ENCODE measurements around the gene RAB30.

Gene RAB30, protein sequence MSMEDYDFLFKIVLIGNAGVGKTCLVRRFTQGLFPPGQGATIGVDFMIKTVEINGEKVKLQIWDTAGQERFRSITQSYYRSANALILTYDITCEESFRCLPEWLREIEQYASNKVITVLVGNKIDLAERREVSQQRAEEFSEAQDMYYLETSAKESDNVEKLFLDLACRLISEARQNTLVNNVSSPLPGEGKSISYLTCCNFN

GRCh38 chr11:83071567-83072349 is at the start of gene RAB30:
RAB30 (minus strand) TSS chr11:83071897; CDS start chr11:82997316, 74,581 bp downstream.
- peak; percentile 99 to 100 for DNase-seq

DNA sequence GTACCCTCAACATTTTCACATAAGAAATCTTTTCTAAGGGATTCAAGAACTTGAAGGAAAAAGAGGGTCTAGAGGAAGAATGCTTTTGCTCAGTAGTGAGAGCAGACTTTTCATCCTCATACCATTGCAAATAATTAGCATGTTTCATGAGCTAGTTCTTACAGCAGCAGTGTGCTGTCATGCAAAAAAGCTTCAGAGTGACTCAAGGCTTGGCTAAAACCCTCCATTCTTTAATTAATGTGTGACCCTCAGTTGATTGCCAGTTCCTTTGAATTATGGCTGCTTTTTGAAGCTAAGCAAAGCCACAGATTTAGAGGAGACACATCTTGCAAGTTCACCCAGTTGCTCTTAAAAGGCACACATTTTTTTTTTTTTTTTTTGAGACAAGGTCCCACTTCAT is 48.6 kb upstream of the RAB30 start:
- no peak for DNase-seq

DNA sequence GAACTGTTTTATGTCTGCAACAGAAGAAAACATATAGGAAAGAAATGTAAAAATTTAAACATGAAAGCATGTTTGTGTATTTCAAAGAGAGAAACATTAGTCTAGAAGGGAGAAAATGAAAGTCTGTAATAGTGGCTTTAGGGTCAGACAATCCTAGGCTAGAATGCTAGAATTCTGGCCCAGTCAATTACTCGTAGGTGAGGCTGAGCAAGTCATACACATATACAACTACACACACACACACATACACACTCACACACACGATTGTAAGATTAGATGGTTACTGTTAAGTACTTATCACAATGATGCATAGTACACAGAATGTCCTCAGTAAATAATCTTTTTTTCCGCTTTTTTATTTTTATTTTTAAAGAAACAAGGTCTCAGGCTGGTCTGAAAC is 47.5 kb upstream of the RAB30 start:
- no peak for DNase-seq

- DNase-seq = no peak
Measured at GRCh38 chr11:83118814-83119213, 47.1 kb upstream of the RAB30 start.

- DNase-seq = no peak
Measured at GRCh38 chr11:83116015-83116641, 44.4 kb upstream of the RAB30 start.

- DNase-seq = no peak
Measured at GRCh38 chr11:83115551-83115950, 43.9 kb upstream of the RAB30 start.

GRCh38 chr11:83115026-83115425 is 43.3 kb upstream of the RAB30 start:
- DNase-seq = no peak

- DNase-seq = no peak
Measured at GRCh38 chr11:83112886-83113285, 41.2 kb upstream of the RAB30 start.

GRCh38 chr11:83105168-83105567 is 33.5 kb upstream of the RAB30 start:
- no peak for DNase-seq

DNA sequence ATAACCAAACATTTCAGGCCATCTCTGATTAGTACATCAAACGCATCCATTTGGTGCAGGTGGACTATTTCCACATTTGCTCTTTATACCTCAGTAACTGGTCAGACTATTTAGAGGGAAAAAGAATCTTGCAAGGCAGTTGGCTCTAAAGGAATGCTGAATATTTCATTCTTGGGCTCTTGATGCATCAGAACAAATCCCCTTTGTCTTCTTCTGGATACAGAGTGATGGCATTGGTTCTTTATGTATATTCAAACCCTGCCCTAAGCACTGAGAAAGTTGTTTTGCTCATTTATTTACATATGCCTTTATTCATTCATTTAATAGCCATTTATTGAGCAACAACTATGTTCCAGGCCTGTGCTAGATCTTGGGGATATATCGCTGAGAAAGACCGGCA is 31.1 kb upstream of the RAB30 start:
- no peak for DNase-seq

DNA sequence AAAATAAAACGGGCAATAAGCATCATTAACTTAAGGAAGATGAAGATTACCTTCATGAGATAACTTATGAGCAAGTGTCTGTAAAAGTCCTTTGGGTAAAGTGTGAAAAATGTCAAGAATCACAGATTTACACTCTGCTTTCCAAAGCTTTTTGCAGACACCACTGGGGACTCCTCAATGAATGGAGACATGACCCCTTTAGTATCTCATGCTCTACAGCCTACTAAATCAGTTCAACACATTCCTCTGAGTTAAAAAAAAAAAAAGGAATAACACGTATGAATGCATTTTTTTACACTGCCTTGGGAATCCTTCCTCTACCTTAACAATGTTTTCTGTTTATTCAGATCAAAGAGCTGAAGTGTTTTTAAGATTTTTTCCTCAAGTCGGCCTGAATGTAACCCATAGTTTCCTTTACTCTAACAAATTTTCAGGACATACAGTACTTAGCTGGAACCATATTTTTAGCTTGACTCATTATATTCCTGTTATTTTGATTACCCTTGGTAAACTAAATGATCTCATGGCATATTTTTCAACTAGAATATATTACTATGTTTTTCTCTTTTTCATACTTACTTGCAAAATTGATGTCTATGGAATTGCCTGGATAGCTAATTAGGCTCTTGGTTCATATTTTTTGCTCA is 25.9 kb upstream of the RAB30 start:
- no peak for DNase-seq

DNA sequence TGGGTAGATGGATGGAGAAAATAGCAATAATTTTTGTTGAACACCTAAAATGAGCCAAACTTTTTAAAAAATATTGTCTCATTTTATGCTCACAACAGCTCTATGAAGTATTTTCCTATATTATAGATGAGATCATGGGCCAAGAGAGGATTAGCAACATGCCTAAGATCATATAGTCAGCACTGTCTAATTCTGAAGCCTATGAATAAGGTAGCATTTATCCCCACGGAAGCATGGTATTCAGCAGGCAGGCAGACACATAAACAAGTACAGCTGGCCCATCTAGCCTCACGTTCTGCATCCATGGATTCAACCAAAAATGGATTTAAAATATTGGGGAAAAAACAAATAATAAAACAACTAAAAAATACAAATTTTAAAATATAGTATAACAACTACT is 21.9 kb upstream of the RAB30 start:
- DNase-seq = no peak

- DNase-seq = no peak
Measured at GRCh38 chr11:83092488-83093384, 21.0 kb upstream of the RAB30 start.

- DNase-seq = peak; percentile 21 to 36
Measured at GRCh38 chr11:83088965-83089364, 17.3 kb upstream of the RAB30 start.

GRCh38 chr11:83087035-83087434 is 15.3 kb upstream of the RAB30 start:
- DNase-seq = peak; percentile 31 to 41

DNA sequence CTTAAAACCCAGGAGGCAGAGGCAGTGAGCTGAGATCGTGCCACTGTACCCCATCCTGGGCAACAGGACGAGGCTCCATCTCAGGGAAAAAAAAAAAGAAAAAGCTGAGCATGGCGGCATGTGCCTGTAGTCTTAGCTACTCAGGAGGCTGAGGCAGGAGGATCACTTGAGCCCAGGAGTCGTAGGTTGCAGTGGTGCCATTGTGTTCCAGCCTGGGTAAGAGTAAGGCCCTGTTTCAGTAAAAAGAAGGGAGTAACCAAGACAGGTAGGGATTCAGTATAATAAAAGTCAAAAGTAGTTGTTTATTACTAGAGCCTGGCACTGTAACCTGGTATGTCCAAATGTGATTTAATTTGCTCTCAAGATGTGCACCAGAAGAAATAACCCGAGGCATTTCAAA is 8.1 kb upstream of the RAB30 start:
- no peak for DNase-seq

- no peak for DNase-seq
Measured at GRCh38 chr11:83078269-83078668, 6.6 kb upstream of the RAB30 start.

GRCh38 chr11:83073884-83074283 is 2.2 kb upstream of the RAB30 start:
- no peak for DNase-seq

GRCh38 chr11:83073258-83073657 is 1.6 kb upstream of the RAB30 start:
- no peak for DNase-seq

GRCh38 chr11:83072350-83073242 is 899 bp upstream of the RAB30 start:
- DNase-seq = peak in 1 of 2 experiments; percentile 24
